Astrocyte of the spinal cord (primary cell): ENCODE data around the gene MAN2B1.
"Not testable (repeated sequence)": the region's sequence is repeated elsewhere in the genome, so short reads cannot be mapped to it uniquely, and the experiment has no call there.

Source experiments
- DNase-seq: peaks from one replicate; pipeline ENCODE4 v3.0.0; 2011; ENCODE audit warnings: low read depth, low spot score
- H3K4me3 ChIP-seq: 2 replicates; pipeline ENCODE4 v1.5.1; 2011; ENCODE audit warnings: low read depth, mild to moderate bottlenecking, low read length, moderate library complexity
- CTCF ChIP-seq: IDR thresholded peaks from 2 replicates; pipeline ENCODE4 v1.5.1; 2012; ENCODE audit warnings: low read depth, mild to moderate bottlenecking, low read length, inconsistent platforms
- in situ Hi-C: cut with HindIII; loops from 2 replicates; pipeline ENCODE4 v1.10.0; 2017; ENCODE audit warnings: low sequenced_read_pairs

MAN2B1 gene

DNA sequence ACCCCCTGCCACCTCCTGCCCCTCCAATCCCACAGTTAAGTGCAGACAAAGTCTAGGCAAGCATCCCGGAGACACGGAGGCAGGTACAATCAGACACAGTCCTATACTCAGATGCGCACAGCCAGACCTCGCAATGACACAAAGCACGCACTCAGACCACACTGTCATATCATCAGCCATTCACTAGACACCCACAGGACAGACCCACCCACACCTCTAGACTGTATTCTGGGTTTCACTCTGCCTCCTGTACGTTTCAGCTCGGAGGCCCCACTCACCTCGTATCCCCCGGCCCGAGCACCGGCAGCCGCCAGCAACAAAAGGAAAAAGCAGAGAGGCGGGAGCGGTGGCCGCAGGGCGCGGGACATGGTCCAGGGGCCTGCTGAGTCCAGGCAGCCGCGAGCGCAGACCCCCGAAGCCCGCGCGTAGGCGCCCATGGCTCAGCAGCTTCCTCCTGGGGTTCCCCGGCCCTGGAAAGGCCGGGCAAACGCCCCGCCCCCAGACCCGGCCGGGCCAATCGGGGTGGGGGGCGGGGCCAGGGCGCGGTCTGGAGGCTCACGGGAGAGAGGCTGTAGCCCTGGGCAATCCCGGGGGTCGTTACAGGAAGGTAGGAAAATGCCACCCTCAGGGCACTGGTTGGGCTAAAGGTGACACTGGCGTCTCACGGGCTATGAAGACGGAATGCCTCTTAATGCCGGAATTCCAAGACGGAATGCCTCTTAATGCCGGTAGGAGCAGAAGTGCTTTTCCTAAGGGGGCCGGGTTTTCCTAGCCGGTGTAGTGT is at the start of gene MAN2B1, which contains the start of gene WDR83:
TSS of gene MAN2B1 (minus strand) at position 478 of the 784 bp plus-strand sequence. CDS start at position 437, 41 bp downstream.
TSS of gene WDR83 (plus strand) at position 543 of the 784 bp plus-strand sequence. CDS start 2,984 bp downstream, outside the sequence.
- peak; percentile 72 for DNase-seq
- TF ChIP-seq CTCF: no peak
- peak within 1 kb of the TSS; percentile 82 for H3K4me3 ChIP-seq
- in situ Hi-C loops: no loop called here

DNA sequence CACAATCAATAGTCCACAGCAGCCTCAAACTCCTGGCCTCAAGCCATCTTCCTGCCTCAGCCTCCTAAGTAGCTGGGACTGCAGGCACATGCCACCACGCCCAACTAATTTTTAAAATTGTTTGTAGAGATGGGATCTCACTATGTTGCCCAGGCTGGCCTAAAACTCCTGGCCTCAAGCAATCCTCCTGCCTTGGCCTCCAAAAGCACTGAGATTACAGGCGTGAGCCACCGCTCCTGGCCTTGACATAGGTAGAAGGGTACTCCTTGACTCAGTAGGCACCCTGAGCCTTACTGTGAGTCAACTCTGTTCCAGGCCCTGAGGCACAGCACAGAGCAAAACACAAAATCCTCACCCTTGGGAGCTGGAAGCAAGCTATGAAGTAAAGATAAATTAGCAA is 49.4 kb upstream of the MAN2B1 start:
- no peak for TF ChIP-seq CTCF
- DNase-seq: no peak
- no peak overlapping the region for H3K4me3 ChIP-seq
- in situ Hi-C loops: no loop called here

DNA sequence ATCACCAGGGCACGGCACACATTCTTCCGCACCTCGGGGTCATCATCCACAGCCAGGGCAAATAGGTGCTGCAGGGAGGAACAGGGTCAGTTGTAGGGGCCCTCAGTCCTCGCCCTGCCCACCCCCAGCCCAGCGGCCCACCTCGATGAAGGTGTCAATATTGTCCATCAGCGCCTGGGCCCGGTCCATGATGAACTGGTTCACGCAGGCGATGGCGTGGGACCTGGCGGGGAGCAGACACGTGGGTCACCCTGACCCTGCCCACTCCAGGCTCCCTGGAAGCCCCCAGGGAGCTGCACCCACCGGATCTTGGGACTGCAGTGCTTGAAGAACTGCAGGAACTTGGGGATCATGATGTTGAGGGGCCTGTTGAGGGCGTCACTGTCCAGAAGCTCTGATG is 48.6 kb upstream of the MAN2B1 start:
- no peak overlapping the region for H3K4me3 ChIP-seq
- TF ChIP-seq CTCF: no peak
- in situ Hi-C loops: no loop called here
- no peak for DNase-seq

GRCh38 chr19:12713304-12713703 is 46.8 kb upstream of the MAN2B1 start:
- DNase-seq, in situ Hi-C loops, H3K4me3 ChIP-seq: not testable (repeated sequence)

DNA sequence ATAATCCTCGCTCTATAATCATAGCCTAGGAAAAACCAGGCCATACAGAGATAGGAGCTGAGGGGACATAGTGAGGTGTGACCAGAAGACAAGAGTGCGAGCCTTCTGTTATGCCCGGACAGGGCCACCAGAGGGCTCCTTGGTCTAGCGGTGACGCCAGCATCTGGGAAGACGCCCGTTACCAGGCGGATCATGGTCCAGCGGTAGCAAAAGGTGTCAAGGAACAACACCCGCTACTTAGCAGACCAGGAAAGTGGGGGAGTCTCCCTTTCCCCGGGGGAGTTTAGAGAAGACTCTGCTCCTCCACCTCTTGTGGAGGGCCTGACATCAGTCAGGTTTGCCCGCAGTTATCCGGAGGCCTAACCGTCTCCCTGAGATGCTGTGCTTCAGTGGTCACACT is 45.5 kb upstream of the MAN2B1 start:
- H3K4me3 ChIP-seq, in situ Hi-C loops, DNase-seq: not testable (repeated sequence)

GRCh38 chr19:12711187-12711586 is 44.6 kb upstream of the MAN2B1 start:
- H3K4me3 ChIP-seq: no peak overlapping the region
- DNase-seq: no peak
- TF ChIP-seq CTCF: no peak
- in situ Hi-C loops: no loop called here

DNA sequence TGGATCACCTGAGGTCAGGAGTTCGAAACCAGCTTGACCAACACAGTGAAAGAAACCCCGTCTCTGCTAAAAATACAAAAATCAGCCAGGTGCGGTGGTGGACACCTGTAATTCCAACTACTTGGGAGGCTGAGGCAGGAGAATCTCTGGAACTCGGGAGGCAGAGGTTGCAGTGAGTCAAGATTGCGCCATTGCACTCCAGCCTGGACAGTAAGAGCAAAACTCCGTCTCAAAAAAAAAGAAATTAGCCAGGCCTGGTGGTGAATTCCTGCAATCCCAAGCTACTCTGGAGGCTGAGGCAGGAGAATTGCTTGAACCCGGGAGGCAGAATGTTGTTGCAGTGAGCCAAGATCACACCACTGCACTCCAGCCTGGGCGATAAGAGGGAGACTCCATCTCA is 42.1 kb upstream of the MAN2B1 start:
- H3K4me3 ChIP-seq: no peak overlapping the region
- TF ChIP-seq CTCF: no peak
- in situ Hi-C loops: no loop called here
- DNase-seq: no peak
